NB4 (cell line): ENCODE results near the gene ACOXL.

Experiments used
- DNase-seq: peaks from one replicate; pipeline ENCODE4 v3.0.0; 2010; ENCODE audit warnings: low read depth
- H3K4me3 ChIP-seq: one replicate; pipeline ENCODE4 v1.5.1; 2011; ENCODE audit warnings: mild to moderate bottlenecking, low read depth, low read length, moderate library complexity
- MYC ChIP-seq: IDR thresholded peaks from 2 replicates; pipeline ENCODE4 v1.6.1; 2011; ENCODE audit warnings: low read depth, low read length
- POLR2A ChIP-seq: IDR thresholded peaks from 2 replicates; pipeline ENCODE4 v1.6.1; 2011; ENCODE audit warnings: mild to moderate bottlenecking; ENCODE audit not compliant: insufficient read length; ENCODE audit errors: extremely low read depth
- TF ChIP-seq, protein P1 (sequence below): IDR thresholded peaks from one replicate; pipeline ENCODE4 v1.5.1; 2012; ENCODE audit warnings: low read depth, low read length
- TF ChIP-seq, protein P2 (sequence below): IDR thresholded peaks from 2 replicates; pipeline ENCODE4 v1.6.1; 2011; ENCODE audit warnings: low read depth, low read length

ACOXL gene

DNA sequence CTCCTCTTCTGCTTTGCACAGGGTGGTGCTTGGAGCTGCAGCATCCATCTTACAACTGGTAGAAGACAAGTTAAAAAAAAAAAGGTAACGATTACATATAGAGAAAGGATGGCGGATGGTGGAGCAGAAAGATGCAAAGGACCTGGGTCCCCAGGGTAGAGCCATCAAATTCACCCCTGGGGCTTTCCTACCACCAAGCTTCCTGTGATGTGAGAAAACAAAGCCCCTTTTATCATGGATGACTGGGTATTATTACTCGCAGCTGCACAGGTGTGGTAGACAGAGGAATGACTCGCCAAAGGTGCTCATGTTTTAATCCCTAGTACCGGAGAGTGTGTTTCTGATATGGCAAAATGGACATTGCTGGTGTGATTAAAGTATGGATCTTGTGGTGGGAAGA, 1.3 kb upstream of the ACOXL start:
- no peak for DNase-seq
- no peak for TF ChIP-seq MYC
- no peak overlapping the region for H3K4me3 ChIP-seq

DNA sequence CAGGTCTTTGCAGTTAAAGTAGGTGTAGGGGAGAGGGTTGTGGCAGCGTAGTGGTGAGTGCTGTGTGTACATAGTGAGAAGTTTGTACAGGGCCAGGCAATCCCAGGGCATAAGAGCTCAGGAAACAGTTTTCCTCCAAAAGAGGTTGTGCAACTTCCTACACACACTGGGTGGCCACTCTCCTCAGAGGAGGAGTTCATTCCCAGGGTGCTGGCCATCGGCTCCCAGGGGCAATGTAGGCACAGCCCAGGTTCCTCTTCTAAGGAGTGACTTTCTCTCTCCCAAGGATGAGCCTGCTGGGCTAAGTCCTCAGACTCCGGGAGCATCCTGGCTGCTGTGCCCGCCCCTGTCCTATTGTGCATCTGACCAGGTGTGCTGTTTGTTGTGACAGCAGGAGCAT, 3.0 kb downstream of the ACOXL start:
- H3K4me3 ChIP-seq, result no peak overlapping the region
- TF ChIP-seq, protein P1, sequence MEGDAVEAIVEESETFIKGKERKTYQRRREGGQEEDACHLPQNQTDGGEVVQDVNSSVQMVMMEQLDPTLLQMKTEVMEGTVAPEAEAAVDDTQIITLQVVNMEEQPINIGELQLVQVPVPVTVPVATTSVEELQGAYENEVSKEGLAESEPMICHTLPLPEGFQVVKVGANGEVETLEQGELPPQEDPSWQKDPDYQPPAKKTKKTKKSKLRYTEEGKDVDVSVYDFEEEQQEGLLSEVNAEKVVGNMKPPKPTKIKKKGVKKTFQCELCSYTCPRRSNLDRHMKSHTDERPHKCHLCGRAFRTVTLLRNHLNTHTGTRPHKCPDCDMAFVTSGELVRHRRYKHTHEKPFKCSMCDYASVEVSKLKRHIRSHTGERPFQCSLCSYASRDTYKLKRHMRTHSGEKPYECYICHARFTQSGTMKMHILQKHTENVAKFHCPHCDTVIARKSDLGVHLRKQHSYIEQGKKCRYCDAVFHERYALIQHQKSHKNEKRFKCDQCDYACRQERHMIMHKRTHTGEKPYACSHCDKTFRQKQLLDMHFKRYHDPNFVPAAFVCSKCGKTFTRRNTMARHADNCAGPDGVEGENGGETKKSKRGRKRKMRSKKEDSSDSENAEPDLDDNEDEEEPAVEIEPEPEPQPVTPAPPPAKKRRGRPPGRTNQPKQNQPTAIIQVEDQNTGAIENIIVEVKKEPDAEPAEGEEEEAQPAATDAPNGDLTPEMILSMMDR, result no peak
- no peak for TF ChIP-seq MYC
- TF ChIP-seq, protein P2, sequence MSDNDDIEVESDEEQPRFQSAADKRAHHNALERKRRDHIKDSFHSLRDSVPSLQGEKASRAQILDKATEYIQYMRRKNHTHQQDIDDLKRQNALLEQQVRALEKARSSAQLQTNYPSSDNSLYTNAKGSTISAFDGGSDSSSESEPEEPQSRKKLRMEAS, result no peak
- no peak for TF ChIP-seq POLR2A
- peak; percentile 40 for DNase-seq

DNA sequence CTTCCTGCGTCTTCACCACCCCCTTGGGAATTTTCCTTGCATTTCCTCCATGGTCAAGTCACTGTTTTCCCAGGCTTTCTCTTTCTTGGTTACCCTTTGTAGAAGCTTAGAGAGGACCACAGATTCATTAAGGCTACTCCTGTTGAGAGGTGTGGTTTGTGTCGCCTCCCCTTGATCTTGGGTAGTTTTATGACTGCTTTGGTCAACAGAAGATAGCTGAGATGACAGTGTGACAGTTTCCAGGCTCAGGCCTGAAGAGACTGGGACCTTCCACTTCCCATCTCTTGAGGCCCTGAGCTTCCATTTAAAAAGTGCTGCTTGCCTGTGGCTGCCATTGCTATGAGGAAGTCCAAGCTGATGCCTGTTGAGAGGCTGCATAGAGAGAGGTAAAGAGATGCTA, 5.4 kb downstream of the ACOXL start:
- H3K4me3 ChIP-seq, result no peak overlapping the region
- TF ChIP-seq, protein P1, result no peak
- no peak for TF ChIP-seq POLR2A
- TF ChIP-seq MYC, result no peak
- TF ChIP-seq, protein P2, result no peak
- no peak for DNase-seq

DNA sequence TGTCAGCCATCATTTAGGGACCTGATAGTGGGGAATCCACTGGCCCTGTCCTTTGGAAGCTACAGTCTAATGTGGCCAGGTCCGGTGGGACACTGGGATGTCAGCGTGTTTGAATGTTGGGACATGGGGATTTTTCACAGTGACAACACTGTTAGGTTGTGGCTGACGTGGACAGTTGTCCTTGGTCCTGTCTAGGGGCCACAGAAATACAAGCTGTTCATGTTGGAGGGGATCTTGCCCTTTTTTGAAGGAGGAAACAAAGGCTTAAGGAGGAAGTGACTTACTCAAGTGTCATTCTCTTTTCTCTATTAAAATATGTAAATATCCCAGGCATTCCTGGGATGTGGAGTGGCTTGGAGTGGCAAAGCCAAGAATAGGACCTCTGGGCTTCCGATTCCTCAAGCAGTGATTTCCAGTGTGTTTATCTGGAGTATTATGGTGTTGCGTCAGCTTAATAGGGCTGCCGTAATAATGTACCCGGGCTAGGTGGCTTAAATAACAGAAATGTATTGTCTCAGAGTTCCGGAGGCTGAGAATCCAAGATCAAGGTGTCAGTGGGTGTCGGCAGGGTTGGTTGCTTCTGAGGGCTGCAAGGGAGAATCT, 8.5 kb downstream of the ACOXL start:
- no peak overlapping the region for H3K4me3 ChIP-seq
- TF ChIP-seq, protein P1, result no peak
- TF ChIP-seq, protein P2, result no peak
- TF ChIP-seq POLR2A (no peak), MYC (no peak)
- DNase-seq, result no peak

DNA sequence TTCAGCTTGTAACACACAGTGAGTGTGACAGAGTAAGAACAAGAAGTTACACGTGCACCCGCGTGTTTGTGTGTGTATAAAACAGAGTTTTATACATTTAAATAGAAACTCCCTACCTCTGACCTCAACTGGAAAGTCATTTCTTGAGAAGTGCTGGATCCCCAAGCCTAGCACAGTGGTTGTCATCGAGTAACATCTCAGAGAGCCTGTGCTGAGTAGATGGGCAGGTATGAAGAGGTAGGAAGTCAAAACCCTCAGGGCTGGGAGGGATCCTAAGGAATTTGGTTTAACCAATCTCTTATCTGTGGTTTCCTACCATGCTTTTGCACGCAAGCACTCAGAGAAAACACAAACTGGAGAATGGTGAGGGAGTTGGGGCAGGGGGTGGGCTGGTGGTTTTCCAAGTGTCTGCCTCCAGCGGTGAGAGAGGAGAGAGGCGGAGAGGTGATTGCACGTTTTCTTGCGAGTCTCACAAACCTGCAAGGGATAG, 9.2 kb downstream of the ACOXL start:
- H3K4me3 ChIP-seq, result no peak overlapping the region
- DNase-seq, result no peak
- TF ChIP-seq, protein P1, result no peak
- TF ChIP-seq POLR2A, result no peak
- TF ChIP-seq, protein P2, result no peak
- no peak for TF ChIP-seq MYC

DNA sequence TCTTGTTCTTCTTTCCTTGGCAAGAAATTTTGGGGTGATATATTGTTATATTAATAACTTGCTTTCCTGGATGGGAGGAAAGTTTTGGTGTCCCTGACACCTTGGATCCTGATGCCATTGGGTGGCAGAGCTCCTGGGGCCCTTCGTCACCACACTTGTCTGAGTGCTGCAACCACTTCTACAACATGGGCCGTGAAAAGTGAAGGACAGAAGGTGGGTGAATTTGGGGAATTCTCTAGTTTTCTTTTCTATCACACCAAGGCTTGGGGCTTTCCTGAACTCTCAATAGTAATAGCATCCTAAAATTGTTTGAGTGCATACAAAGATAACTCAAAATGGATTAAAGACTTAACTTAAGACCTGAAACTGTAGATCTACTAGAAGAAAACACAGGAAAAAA, 10.0 kb downstream of the ACOXL start:
- H3K4me3 ChIP-seq, result no peak overlapping the region
- TF ChIP-seq, protein P1, result no peak
- no peak for TF ChIP-seq POLR2A
- TF ChIP-seq MYC, result no peak
- TF ChIP-seq, protein P2, result no peak
- DNase-seq, result no peak
